HEK293 (cell line): Measurements from ENCODE around the gene TTC31.

ENCODE experiments used
- CTCF ChIA-PET: fragments of 350-600 bp; formaldehyde crosslinking; extraction: SDS; loops from one replicate; lab custom pipeline; 2021; ENCODE audit warnings: antibody characterized with exemption; lab: Yijun Ruan, JAX
- POLR2A ChIA-PET: fragments of 300-600 bp; formaldehyde crosslinking; extraction: SDS; loops from one replicate; lab custom pipeline; 2020; ENCODE audit warnings: antibody characterized with exemption, inconsistent platforms; lab: Yijun Ruan, JAX
- H3K27ac ChIP-seq: fragments of 200-500 bp; sonication (Bioruptor generic); 2 replicates; pipeline ENCODE4 v1.5.1; 2014; ENCODE audit warnings: low read depth, low read length, control low read depth, inconsistent platforms; ENCODE audit errors: extremely low read depth
- H3K36me3 ChIP-seq, 2 experiments: fragments of 200-500 bp in 1 of 2; sonication (Bioruptor generic) in 1 of 2; 1 replicate in 1 of 2; 2 replicates in 1 of 2; pipeline ENCODE4 v1.5.1; 2014 to 2017; ENCODE audit warnings: inconsistent platforms in 2 of 2, low read length in 2 of 2; ENCODE audit not compliant: control insufficient read depth in 2 of 2, insufficient read depth in 1 of 2
- H3K4me1 ChIP-seq: fragments of 200-500 bp; sonication (Bioruptor generic); 2 replicates; pipeline ENCODE4 v1.5.1; 2014; ENCODE audit warnings: mild to moderate bottlenecking, low read length, inconsistent platforms; ENCODE audit not compliant: control insufficient read depth, insufficient read depth
- H3K4me3 ChIP-seq: 2 replicates; pipeline ENCODE4 v1.5.1; 2011; ENCODE audit warnings: low read depth, mild to moderate bottlenecking, control low read depth, low read length, moderate library complexity
- H3K9me3 ChIP-seq: fragments of 200-500 bp; sonication (Bioruptor generic); 2 replicates; pipeline ENCODE4 v1.5.1; 2014; ENCODE audit warnings: low read depth, low read length, inconsistent platforms; ENCODE audit not compliant: control insufficient read depth, insufficient read depth
- GLI4 ChIP-seq: fragments of 450-650 bp; formaldehyde crosslinking; IDR thresholded peaks from 2 replicates; pipeline ENCODE4 v1.5.1; 2016; ENCODE audit warnings: missing biosample characterization, missing genetic modification characterization
- SCRT1 ChIP-seq: fragments of 450-650 bp; formaldehyde crosslinking; IDR thresholded peaks from 2 replicates; pipeline ENCODE4 v1.5.1; 2016; ENCODE audit warnings: missing biosample characterization, missing genetic modification characterization, borderline replicate concordance
- TRIM28 ChIP-seq: IDR thresholded peaks from 2 replicates; pipeline ENCODE4 v1.6.1; 2011; ENCODE audit warnings: low read length, control low read depth, borderline replicate concordance
- ZFP3 ChIP-seq: fragments of 450-650 bp; formaldehyde crosslinking; IDR thresholded peaks from 2 replicates; pipeline ENCODE4 v1.5.1; 2016; ENCODE audit warnings: low read depth, missing biosample characterization, missing genetic modification characterization
- ZNF132 ChIP-seq: fragments of 450-650 bp; formaldehyde crosslinking; IDR thresholded peaks from 2 replicates; pipeline ENCODE4 v1.5.1; 2017; ENCODE audit warnings: missing biosample characterization, missing genetic modification characterization, borderline replicate concordance
- ZNF23 ChIP-seq: fragments of 450-650 bp; formaldehyde crosslinking; IDR thresholded peaks from 2 replicates; pipeline ENCODE4 v1.5.1; 2016; ENCODE audit warnings: missing biosample characterization, missing genetic modification characterization, borderline replicate concordance
- ZNF350 ChIP-seq: fragments of 450-650 bp; formaldehyde crosslinking; IDR thresholded peaks from 2 replicates; pipeline ENCODE4 v1.5.0; 2017; ENCODE audit warnings: missing biosample characterization, mild to moderate bottlenecking, missing genetic modification characterization
- ZNF433 ChIP-seq: fragments of 450-650 bp; formaldehyde crosslinking; IDR thresholded peaks from 2 replicates; pipeline ENCODE4 v1.5.1; 2016; ENCODE audit warnings: missing biosample characterization, missing genetic modification characterization, low read depth
- ZNF548 ChIP-seq: fragments of 450-650 bp; formaldehyde crosslinking; IDR thresholded peaks from 2 replicates; pipeline ENCODE4 v1.5.1; 2016; ENCODE audit warnings: missing biosample characterization, missing genetic modification characterization
- ZNF561 ChIP-seq: fragments of 450-650 bp; IDR thresholded peaks from 2 replicates; pipeline ENCODE4 v1.5.1; 2018; ENCODE audit warnings: missing biosample characterization, missing genetic modification characterization, borderline replicate concordance
- ZNF791 ChIP-seq: fragments of 450-650 bp; formaldehyde crosslinking; IDR thresholded peaks from 2 replicates; pipeline ENCODE4 v1.5.1; 2016; ENCODE audit warnings: missing biosample characterization, missing genetic modification characterization
- ZSCAN23 ChIP-seq: fragments of 450-650 bp; formaldehyde crosslinking; IDR thresholded peaks from 2 replicates; pipeline ENCODE4 v1.5.1; 2016; ENCODE audit warnings: missing biosample characterization, missing genetic modification characterization
- TF ChIP-seq, protein P1 (sequence below): fragments of 450-650 bp; formaldehyde crosslinking; IDR thresholded peaks from 2 replicates; pipeline ENCODE4 v1.5.1; 2016; ENCODE audit warnings: missing biosample characterization, missing genetic modification characterization

The TTC31 gene

DNA sequence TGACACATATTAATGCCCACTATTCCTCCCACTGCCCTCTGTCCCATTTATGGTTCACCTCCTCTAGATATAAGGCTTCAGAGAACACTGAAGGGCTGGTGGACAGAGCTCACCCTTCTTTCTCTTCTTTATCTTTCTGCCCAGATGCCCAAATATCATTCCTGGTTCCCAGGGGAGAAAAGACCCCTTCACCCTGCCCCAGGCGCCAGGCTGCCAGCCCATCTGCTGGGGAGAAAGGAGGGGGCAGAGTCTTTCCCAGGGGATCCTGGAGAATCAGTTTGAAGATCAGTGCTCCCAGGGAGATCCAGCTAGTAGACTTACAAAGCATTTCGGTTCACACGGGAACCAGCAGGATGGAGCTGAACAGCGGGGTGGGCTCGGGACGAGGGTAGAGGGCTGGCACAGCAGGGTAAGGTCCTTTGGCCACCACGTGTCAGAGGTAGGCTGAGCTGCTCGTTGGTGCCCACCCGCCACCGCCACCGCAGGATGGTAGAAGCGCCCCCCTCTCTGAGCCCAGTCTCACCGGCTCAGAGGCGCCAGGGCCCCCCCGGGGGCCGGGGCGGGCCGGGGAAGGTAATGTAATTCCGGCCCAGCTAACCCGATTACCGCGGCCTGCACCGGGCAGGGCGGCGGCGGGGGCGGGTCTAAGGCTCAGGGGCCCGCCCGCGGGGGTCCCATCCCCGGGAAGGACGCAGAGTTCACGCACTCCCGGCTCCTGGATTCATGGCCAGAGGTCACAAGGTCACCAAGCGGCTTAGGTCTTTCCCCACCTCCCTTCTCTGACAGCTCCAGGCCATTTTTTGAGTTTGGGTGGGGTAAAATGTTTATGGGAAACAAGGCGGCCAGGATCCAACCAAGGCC is 30.1 kb downstream of the TTC31 start (continued):
- no peak for TF ChIP-seq ZNF561 (tag by site-specific recombination)

GRCh38 chr2:74513605-74514367 is 30.9 kb downstream of the TTC31 start:
- Histone ChIP-seq H3K9me3 (no peaks in the 10 kb centered on the region), H3K4me1 (no peaks in the 10 kb centered on the region), H3K4me3 (peak overlapping the region; percentile 26), H3K36me3 (no peaks in the 10 kb centered on the region), H3K27ac (no peak overlapping the region)
- TF ChIP-seq GLI4 (no peak), ZNF791 (tag by site-specific recombination) (no peak)
- TF ChIP-seq, protein P1, sequence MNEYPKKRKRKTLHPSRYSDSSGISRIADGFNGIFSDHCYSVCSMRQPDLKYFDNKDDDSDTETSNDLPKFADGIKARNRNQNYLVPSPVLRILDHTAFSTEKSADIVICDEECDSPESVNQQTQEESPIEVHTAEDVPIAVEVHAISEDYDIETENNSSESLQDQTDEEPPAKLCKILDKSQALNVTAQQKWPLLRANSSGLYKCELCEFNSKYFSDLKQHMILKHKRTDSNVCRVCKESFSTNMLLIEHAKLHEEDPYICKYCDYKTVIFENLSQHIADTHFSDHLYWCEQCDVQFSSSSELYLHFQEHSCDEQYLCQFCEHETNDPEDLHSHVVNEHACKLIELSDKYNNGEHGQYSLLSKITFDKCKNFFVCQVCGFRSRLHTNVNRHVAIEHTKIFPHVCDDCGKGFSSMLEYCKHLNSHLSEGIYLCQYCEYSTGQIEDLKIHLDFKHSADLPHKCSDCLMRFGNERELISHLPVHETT (tag by site-specific recombination), result no peak
- CTCF ChIA-PET, result no interaction called here
- POLR2A ChIA-PET, result no interaction called here

DNA sequence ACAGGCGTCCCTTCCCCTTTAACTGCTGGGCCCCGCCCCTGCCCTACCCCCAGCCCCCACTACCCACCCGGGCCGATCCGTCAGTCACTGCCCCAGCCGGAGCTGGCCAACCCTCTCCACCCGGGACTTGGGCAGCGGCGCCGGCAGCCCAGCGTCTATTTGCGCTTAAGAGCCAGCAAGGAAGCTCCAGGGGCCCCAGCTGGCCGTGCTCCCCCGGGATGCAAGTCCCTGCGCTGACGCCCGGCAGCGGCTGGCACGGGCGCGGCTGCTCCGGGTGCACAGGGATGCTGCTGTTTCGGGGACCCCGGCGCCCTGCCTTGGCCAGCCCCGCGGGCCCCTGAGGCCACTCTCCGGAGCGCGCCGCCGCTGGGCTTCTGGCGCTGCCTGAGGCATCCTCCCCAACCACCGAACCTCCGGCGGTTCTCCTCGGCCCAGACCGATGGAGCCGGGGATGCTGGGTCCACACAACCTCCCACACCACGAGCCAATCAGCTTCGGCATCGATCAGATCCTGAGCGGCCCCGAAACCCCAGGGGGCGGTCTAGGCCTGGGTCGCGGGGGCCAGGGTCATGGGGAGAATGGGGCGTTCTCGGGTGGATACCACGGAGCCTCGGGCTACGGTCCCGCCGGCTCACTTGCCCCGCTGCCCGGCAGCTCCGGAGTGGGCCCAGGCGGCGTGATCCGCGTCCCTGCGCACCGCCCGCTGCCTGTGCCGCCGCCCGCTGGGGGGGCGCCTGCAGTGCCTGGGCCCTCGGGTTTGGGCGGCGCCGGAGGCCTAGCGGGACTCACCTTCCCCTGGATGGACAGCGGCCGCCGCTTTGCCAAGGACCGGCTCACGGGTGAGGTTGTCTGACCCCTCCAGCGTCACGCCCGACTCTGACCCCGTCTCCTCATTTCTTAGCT is 31.7 kb downstream of the TTC31 start, which contains the start of gene TLX2:
TSS of gene TLX2 (plus strand) at position 83 of the 903 bp plus-strand sequence. CDS start at position 440, 357 bp downstream.
- no peaks in the 10 kb centered on the region for H3K9me3 ChIP-seq
- ChIA-PET CTCF (no interaction called here), POLR2A (interaction anchor here (0.9 to 1.0 kb wide), 2 partner anchors 11 to 15 kb away, joined by 3 to 4 read pairs; partner anchors contain the start of genes AUP1, DQX1 and HTRA2)
- no peaks in the 10 kb centered on the region for H3K36me3 ChIP-seq
- no peaks in the 10 kb centered on the region for H3K4me1 ChIP-seq
- TF ChIP-seq ZNF23 (tag by site-specific recombination), result no peak
- no peak for TF ChIP-seq ZNF433 (tag by site-specific recombination)
- TF ChIP-seq, protein P1 (tag by site-specific recombination), result no peak
- no peak for TF ChIP-seq SCRT1
- TF ChIP-seq ZFP3 (tag by site-specific recombination), result no peak
- no peak for TF ChIP-seq ZSCAN23
- no peak for TF ChIP-seq ZNF548 (tag by site-specific recombination)
- TF ChIP-seq ZNF132 (tag by site-specific recombination), result no peak
- TF ChIP-seq ZNF350, result no peak
- no peak for TF ChIP-seq TRIM28
- peak within 1 kb of the TSS; percentile 26 for H3K4me3 ChIP-seq
- H3K27ac ChIP-seq, result no peak within 1 kb of the TSS
